Liver (tissue), 9 donors: ENCODE measurements around the gene TNPO2. TPM values are rescaled to one million over a fixed set of nuclear protein-coding genes. Genes with fewer than 3 reads are reported as not detected.

Experiments
- DNase-seq: peaks from one replicate; pipeline ENCODE4 v3.0.0-alpha.2; 2017; ENCODE audit warnings: low spot score
- H3K27ac ChIP-seq, 2 donors: one replicate each; pipeline ENCODE4 v1.7.0; 2013; ENCODE audit warnings: inconsistent platforms in 2 of 2, low read length in 2 of 2, control low read depth in 1 of 2, low read depth in 1 of 2, mild to moderate bottlenecking in 1 of 2
- H3K27me3 ChIP-seq, 4 donors: one replicate each; pipeline versions ENCODE4 v1.6.1 to v1.7.0; 2013; ENCODE audit warnings: low read length in 3 of 4, inconsistent platforms in 1 of 4, mild to moderate bottlenecking in 1 of 4, moderate library complexity in 1 of 4; ENCODE audit not compliant: control insufficient read depth in 4 of 4, insufficient read depth in 4 of 4
- H3K36me3 ChIP-seq, 4 donors: one replicate each; pipeline versions ENCODE4 v1.6.1 to v1.7.0; 2013; ENCODE audit warnings: low read length in 3 of 4, mild to moderate bottlenecking in 3 of 4, low read depth in 1 of 4, moderate library complexity in 1 of 4; ENCODE audit not compliant: control insufficient read depth in 4 of 4, insufficient read depth in 3 of 4
- H3K4me1 ChIP-seq, 4 donors: one replicate each; pipeline versions ENCODE4 v1.6.1 to v1.7.0; 2013; ENCODE audit warnings: low read length in 3 of 4, mild to moderate bottlenecking in 3 of 4, moderate library complexity in 1 of 4; ENCODE audit not compliant: control insufficient read depth in 4 of 4, insufficient read depth in 4 of 4
- H3K4me3 ChIP-seq, 3 donors: one replicate each; pipeline versions ENCODE4 v1.6.1 to v1.7.0; 2013; ENCODE audit warnings: low read length in 3 of 3, control low read depth in 1 of 3, low read depth in 1 of 3, mild to moderate bottlenecking in 1 of 3
- H3K9ac ChIP-seq, 2 donors: one replicate each; pipeline ENCODE4 v1.7.0; 2013; ENCODE audit warnings: low read length in 2 of 2, mild to moderate bottlenecking in 2 of 2, moderate library complexity in 2 of 2, control low read depth in 1 of 2, low read depth in 1 of 2
- H3K9me3 ChIP-seq, 4 donors: one replicate each; pipeline versions ENCODE4 v1.6.1 to v1.7.0; 2013; ENCODE audit warnings: low read length in 3 of 4; ENCODE audit not compliant: control insufficient read depth in 4 of 4
- ATF3 ChIP-seq: IDR thresholded peaks from 2 replicates; pipeline ENCODE4 v1.6.1; 2016; ENCODE audit warnings: antibody characterized with exemption
- CTCF ChIP-seq: fragments of 150-350 bp; IDR thresholded peaks from 2 replicates; pipeline ENCODE4 v1.5.1; 2017; ENCODE audit warnings: improper control_type of control experiment, low read depth, low read length; ENCODE audit not compliant: missing input control
- EGR1 ChIP-seq, 2 donors: IDR thresholded peaks; 2 replicates each; pipeline ENCODE4 v1.6.1; 2016 to 2018; ENCODE audit warnings: antibody characterized with exemption in 2 of 2, low read depth in 2 of 2
- FOXA1 ChIP-seq: IDR thresholded peaks from 2 replicates; pipeline ENCODE4 v1.6.1; 2016; ENCODE audit warnings: antibody characterized with exemption
- FOXA2 ChIP-seq: IDR thresholded peaks from 2 replicates; pipeline ENCODE4 v1.6.1; 2016; ENCODE audit warnings: antibody characterized with exemption
- GABPA ChIP-seq, 2 donors: IDR thresholded peaks in 1 of 2; conservative IDR thresholded peaks in 1 of 2; 2 replicates each; pipeline ENCODE4 v1.6.1; 2016; ENCODE audit warnings: antibody characterized with exemption in 2 of 2, mild to moderate bottlenecking in 1 of 2, moderate library complexity in 1 of 2
- HNF4A ChIP-seq, 2 donors: conservative IDR thresholded peaks; 2 replicates each; pipeline ENCODE4 v1.6.1; 2016; ENCODE audit warnings: antibody characterized with exemption in 2 of 2, mild to moderate bottlenecking in 2 of 2
- HNF4G ChIP-seq: IDR thresholded peaks from 2 replicates; pipeline ENCODE4 v1.6.1; 2016; ENCODE audit warnings: antibody characterized with exemption
- JUND ChIP-seq, 2 donors: IDR thresholded peaks; 2 replicates each; pipeline ENCODE4 v1.6.1; 2016; ENCODE audit warnings: antibody characterized with exemption in 2 of 2
- MAX ChIP-seq: IDR thresholded peaks from 2 replicates; pipeline ENCODE4 v1.6.1; 2016; ENCODE audit warnings: antibody characterized with exemption
- NR2F2 ChIP-seq: IDR thresholded peaks from 2 replicates; pipeline ENCODE4 v1.6.1; 2016; ENCODE audit warnings: antibody characterized with exemption
- RAD21 ChIP-seq, 2 donors: IDR thresholded peaks; 2 replicates each; pipeline ENCODE4 v1.6.1; 2016; ENCODE audit warnings: antibody characterized with exemption in 2 of 2, mild to moderate bottlenecking in 2 of 2
- REST ChIP-seq: IDR thresholded peaks from 2 replicates; pipeline ENCODE4 v1.6.1; 2016; ENCODE audit warnings: antibody characterized with exemption, mild to moderate bottlenecking
- RXRA ChIP-seq, 2 donors: IDR thresholded peaks; 2 replicates each; pipeline ENCODE4 v1.6.1; 2017 to 2018; ENCODE audit warnings: antibody characterized with exemption in 2 of 2, mild to moderate bottlenecking in 1 of 2
- SP1 ChIP-seq: IDR thresholded peaks from 2 replicates; pipeline ENCODE4 v1.6.1; 2018; ENCODE audit warnings: antibody characterized with exemption, mild to moderate bottlenecking
- TAF1 ChIP-seq: conservative IDR thresholded peaks from 2 replicates; pipeline ENCODE4 v1.6.1; 2016; ENCODE audit warnings: antibody characterized with exemption, mild to moderate bottlenecking
- YY1 ChIP-seq: IDR thresholded peaks from 2 replicates; pipeline ENCODE4 v1.6.1; 2016; ENCODE audit warnings: antibody characterized with exemption, mild to moderate bottlenecking
- WGBS: extraction: QIAGEN DNeasy Blood & Tissue Kit; methylation state at CpG from one replicate; pipeline ENCODE4 v1.1.7; 2013; 5-methylcytosine and 5-hydroxymethylcytosine counted together
- polyA plus RNA-seq, 2 donors: library from polyadenylated mRNA; stranded (reverse) in 1 of 2; unstranded in 1 of 2; fragments of 200-250 nt in 1 of 2; fragments of >200 nt in 1 of 2; fragmentation: Nextera tagmentation in 1 of 2; extraction: Ambion mirVana in 1 of 2; gene quantifications; one replicate each; pipeline versions ENCODE4 v1.2.1 to v1.2.3, GENCODE V29; 2013 to 2015
- total RNA-seq, 2 donors: library from RNA; depleted of rRNA; stranded (reverse); fragments of >200 nt; gene quantifications; one replicate each; pipeline ENCODE4 v1.2.3, GENCODE V29; 2014
- donor health status: healthy.
- donor health status: healthy.
- donor health status: healthy.
- donor health status: healthy.
- donor health status: healthy.

The TNPO2 gene
- total and polyA plus RNA-seq, 4 donors: 6.3 to 22.2 (median 15.8) TPM

- TF ChIP-seq REST (no peak), RAD21 (IDR thresholded peaks at IDR 0.05) (no peak), MAX (peak; percentile 51), FOXA1 (no peak), SP1 (peak; percentile 96), HNF4A (conservative IDR thresholded peaks at IDR 0.05) (peak in 1 of 2 donors; percentile 29), NR2F2 (peak; percentile 55), YY1 (peak; percentile 100), FOXA2 (no peak), GABPA (IDR thresholded peaks at IDR 0.05 in 1 of 2, conservative IDR thresholded peaks at IDR 0.05 in 1 of 2) (peak; percentile 54 to 83), RXRA (IDR thresholded peaks at IDR 0.05) (peak; percentile 36 to 65)
- Histone ChIP-seq H3K9ac (peak within 1 kb of the TSS; percentile 55 to 91), H3K36me3 (peaks cover 0 to 12% (median 5%) of the 10 kb centered on the region in 4 donors), H3K4me3 (peak within 1 kb of the TSS; percentile 64 to 98 (median 93)), H3K27ac (peak within 1 kb of the TSS; percentile 78 to 79), H3K27me3 (no peaks in the 10 kb centered on the region), H3K4me1 (peaks cover 11 to 37% (median 32%) of the 10 kb centered on the region in 4 donors), H3K9me3 (no peaks in the 10 kb centered on the region)
- WGBS: under 1% methylated on average over 29 of the region's 29 CpGs
- peak; percentile 81 for DNase-seq
Observed at GRCh38 chr19:12736995-12737834, 13.5 kb upstream of the TNPO2 start, which contains the start of gene GET3. GET3 (plus strand) TSS chr19:12737497; CDS start chr19:12737506, 9 bp downstream.

GRCh38 chr19:12733369-12734214 is 9.9 kb upstream of the TNPO2 start:
- Histone ChIP-seq H3K9me3 (no peaks in the 10 kb centered on the region), H3K4me3 (peak overlapping the region; percentile 85 to 100 (median 92)), H3K4me1 (peaks cover 19 to 68% (median 59%) of the 10 kb centered on the region in 4 donors), H3K27me3 (no peaks in the 10 kb centered on the region), H3K27ac (peak overlapping the region; percentile 88 to 94), H3K9ac (peak overlapping the region; percentile 80 to 99), H3K36me3 (peaks cover 3 to 26% (median 22%) of the 10 kb centered on the region in 4 donors)
- no peak for DNase-seq
- WGBS: under 1% methylated on average over 15 of the region's 15 CpGs
- peak; percentile 48 to 56 for TF ChIP-seq RAD21 (IDR thresholded peaks at IDR 0.05)
- TF ChIP-seq HNF4A (conservative IDR thresholded peaks at IDR 0.05): peak; percentile 67
- peak in 1 of 2 donors; percentile 48 for TF ChIP-seq JUND (IDR thresholded peaks at IDR 0.05)
- no peak for TF ChIP-seq HNF4G
- TF ChIP-seq YY1: peak; percentile 93
- TF ChIP-seq CTCF: peak; percentile 44
- TF ChIP-seq MAX: peak; percentile 84
- peak; percentile 69 for TF ChIP-seq SP1
- peak; percentile 98 for TF ChIP-seq FOXA2
- TF ChIP-seq NR2F2: no peak
- peak; percentile 71 for TF ChIP-seq TAF1
- TF ChIP-seq FOXA1: peak; percentile 99
- TF ChIP-seq ATF3: no peak
- TF ChIP-seq REST: peak; percentile 79
- peak; percentile 63 to 78 for TF ChIP-seq RXRA (IDR thresholded peaks at IDR 0.05)
- peak; percentile 85 to 90 for TF ChIP-seq EGR1 (IDR thresholded peaks at IDR 0.05; ENCODE audit: low read depth in 2 of 2)
